Fibroblast of lung (primary cell): ENCODE results near the gene IQGAP2. TPM values are rescaled to one million over a fixed set of nuclear protein-coding genes. Genes with fewer than 3 reads are reported as not detected.

Source experiments
- DNase-seq, 2 donors: peaks; one replicate each; pipeline versions ENCODE4 v3.0.0 to v3.0.0-alpha.2; 2010; ENCODE audit warnings: low read depth in 2 of 2
- H2AFZ ChIP-seq: 2 replicates; pipeline ENCODE4 v1.5.1; 2012; ENCODE audit warnings: low read length, control low read depth, inconsistent platforms
- H3K27ac ChIP-seq: 2 replicates; pipeline ENCODE4 v1.5.1; 2011; ENCODE audit warnings: low read length, control low read depth; ENCODE audit not compliant: insufficient read depth
- H3K27me3 ChIP-seq: 2 replicates; pipeline ENCODE4 v1.5.1; 2011; ENCODE audit warnings: mild to moderate bottlenecking, low read length; ENCODE audit not compliant: control insufficient read depth, insufficient read depth
- H3K36me3 ChIP-seq: 2 replicates; pipeline ENCODE4 v1.5.1; 2011; ENCODE audit warnings: low read length; ENCODE audit not compliant: control insufficient read depth, insufficient read depth
- H3K4me1 ChIP-seq: 2 replicates; pipeline ENCODE4 v1.5.1; 2011; ENCODE audit warnings: low read length; ENCODE audit not compliant: control insufficient read depth, insufficient read depth; ENCODE audit errors: extremely low read depth
- H3K4me2 ChIP-seq: 2 replicates; pipeline ENCODE4 v1.5.1; 2011; ENCODE audit warnings: low read length, control low read depth; ENCODE audit not compliant: insufficient read depth; ENCODE audit errors: extremely low read depth
- H3K4me3 ChIP-seq, 4 experiments: fragments of 200-600 bp in 1 of 4; sonication (generic) in 1 of 4; replicated peaks in 1 of 4; 2 replicates each; pipeline ENCODE4 v1.5.1; 2011 to 2016; ENCODE audit warnings: low read length in 4 of 4, low read depth in 3 of 4, mild to moderate bottlenecking in 3 of 4, control low read depth in 2 of 4, inconsistent platforms in 1 of 4, mixed read lengths in 1 of 4; ENCODE audit not compliant: insufficient read depth in 1 of 4; ENCODE audit errors: control extremely low read depth in 1 of 4
- H3K79me2 ChIP-seq: 2 replicates; pipeline ENCODE4 v1.5.1; 2012; ENCODE audit warnings: mild to moderate bottlenecking, low read length, inconsistent platforms; ENCODE audit not compliant: control insufficient read depth, insufficient read depth
- H3K9ac ChIP-seq: 2 replicates; pipeline ENCODE4 v1.5.1; 2011; ENCODE audit warnings: mild to moderate bottlenecking, low read length, control low read depth; ENCODE audit not compliant: insufficient read depth
- H3K9me3 ChIP-seq: 2 replicates; pipeline ENCODE4 v1.5.1; 2012; ENCODE audit warnings: low read depth, low read length; ENCODE audit not compliant: control insufficient read depth, insufficient read depth
- H4K20me1 ChIP-seq: 2 replicates; pipeline ENCODE4 v1.5.1; 2011; ENCODE audit warnings: low read length; ENCODE audit not compliant: control insufficient read depth, insufficient read depth; ENCODE audit errors: extremely low read depth
- CTCF ChIP-seq, 2 donors: IDR thresholded peaks in 1 of 2; conservative IDR thresholded peaks in 1 of 2; 1 replicate in 1 of 2; 2 replicates in 1 of 2; pipeline ENCODE4 v1.5.1; 2011 to 2012; ENCODE audit warnings: low read length in 2 of 2, control low read depth in 1 of 2, inconsistent platforms in 1 of 2, low read depth in 1 of 2, mild to moderate bottlenecking in 1 of 2
- EZH2 ChIP-seq: IDR thresholded peaks from 2 replicates; pipeline ENCODE4 v1.5.1; 2012; ENCODE audit warnings: low read length, control low read depth, mild to moderate bottlenecking; ENCODE audit errors: missing control alignments
- polyA plus RNA-seq, 2 donors: library from polyadenylated mRNA; depleted of rRNA in 1 of 2; stranded (reverse) in 1 of 2; unstranded in 1 of 2; fragments of >200 nt; gene quantifications; 2 replicates each; pipeline ENCODE4 v1.2.1, GENCODE V29; 2011 to 2012; ENCODE audit warnings: missing spikeins in 1 of 2
- total RNA-seq: library from RNA; depleted of rRNA; stranded (reverse); fragments of >200 nt; gene quantifications from 2 replicates; pipeline ENCODE4 v1.2.1, GENCODE V29; 2014

IQGAP2 gene
- total and polyA plus RNA-seq, 2 donors (not counting 1 experiment from before 2014, with no cell fraction given) = 5.1 to 7.9 TPM

GRCh38 chr5:76470976-76471375 lies 67.9 kb downstream of the IQGAP2 start:
- H4K20me1 ChIP-seq = no peaks in the 10 kb centered on the region
- no peaks in the 10 kb centered on the region for H3K36me3 ChIP-seq
- DNase-seq = no peak
- H3K79me2 ChIP-seq = no peaks in the 10 kb centered on the region
- H3K27me3 ChIP-seq = no peaks in the 10 kb centered on the region
- no peak overlapping the region for H3K4me3 ChIP-seq
- no peak overlapping the region for H3K27ac ChIP-seq
- no peak overlapping the region for H2AFZ ChIP-seq
- TF ChIP-seq EZH2 = no peak
- H3K9ac ChIP-seq = no peak overlapping the region
- H3K9me3 ChIP-seq = no peaks in the 10 kb centered on the region
- no peaks in the 10 kb centered on the region for H3K4me1 ChIP-seq
- H3K4me2 ChIP-seq = no peak overlapping the region

- Histone ChIP-seq H3K4me3 (no peak overlapping the region), H3K79me2 (no peaks in the 10 kb centered on the region), H3K36me3 (no peaks in the 10 kb centered on the region), H3K9ac (no peak overlapping the region), H3K27ac (no peak overlapping the region), H3K4me2 (no peak overlapping the region), H2AFZ (no peak overlapping the region), H4K20me1 (no peaks in the 10 kb centered on the region), H3K4me1 (no peaks in the 10 kb centered on the region), H3K9me3 (no peaks in the 10 kb centered on the region), H3K27me3 (no peaks in the 10 kb centered on the region)
- DNase-seq = no peak
- TF ChIP-seq CTCF (conservative IDR thresholded peaks at IDR 0.05 in 1 of 2, IDR thresholded peaks at IDR 0.05 in 1 of 2; ENCODE audit: low read depth in 1 of 2, low read length in 2 of 2) = no peak
- no peak for TF ChIP-seq EZH2
Observed at GRCh38 chr5:76471406-76471805, 68.3 kb downstream of the IQGAP2 start.

GRCh38 chr5:76471987-76472334 lies 68.9 kb downstream of the IQGAP2 start:
- Histone ChIP-seq H4K20me1 (no peaks in the 10 kb centered on the region), H2AFZ (no peak overlapping the region), H3K4me2 (no peak overlapping the region), H3K4me3 (no peak overlapping the region), H3K79me2 (no peaks in the 10 kb centered on the region), H3K27ac (no peak overlapping the region), H3K4me1 (no peaks in the 10 kb centered on the region), H3K27me3 (no peaks in the 10 kb centered on the region), H3K9me3 (no peaks in the 10 kb centered on the region), H3K36me3 (no peaks in the 10 kb centered on the region), H3K9ac (no peak overlapping the region)
- no peak for TF ChIP-seq EZH2
- no peak for TF ChIP-seq CTCF (conservative IDR thresholded peaks at IDR 0.05 in 1 of 2, IDR thresholded peaks at IDR 0.05 in 1 of 2; ENCODE audit: low read depth in 1 of 2, low read length in 2 of 2)
- no peak for DNase-seq
